Esophagus muscularis mucosa (tissue), 4 donors: ENCODE data around the gene ZC2HC1C. TPM values are rescaled to one million over a fixed set of nuclear protein-coding genes. Genes with fewer than 3 reads are reported as not detected.

Experiments used
- DNase-seq: peaks from one replicate; pipeline ENCODE4 v3.0.0-alpha.2; 2017; ENCODE audit errors: extremely low spot score
- H3K27ac ChIP-seq, 4 donors: fragments of 200-600 bp; sonication (generic); replicated peaks in 1 of 4; 1 replicate in 3 of 4; 2 replicates in 1 of 4; pipeline ENCODE4 v1.5.1; 2016 to 2019; ENCODE audit warnings: mild to moderate bottlenecking in 1 of 4
- H3K27me3 ChIP-seq, 4 donors: fragments of 200-600 bp; sonication (generic); one replicate each; pipeline versions ENCODE4 v1.5.1 to v1.6.0; 2016 to 2019
- H3K36me3 ChIP-seq, 4 donors: fragments of 200-600 bp; sonication (generic); one replicate each; pipeline ENCODE4 v1.5.1; 2016 to 2019
- H3K4me1 ChIP-seq, 4 donors: fragments of 200-600 bp; sonication (generic); one replicate each; pipeline ENCODE4 v1.5.1; 2016 to 2019
- H3K4me3 ChIP-seq, 4 donors: fragments of 200-600 bp; sonication (generic); 1 replicate in 2 of 4; 2 replicates in 2 of 4; pipeline ENCODE4 v1.5.1; 2016 to 2019; ENCODE audit warnings: mild to moderate bottlenecking in 4 of 4, moderate library complexity in 1 of 4
- H3K9me3 ChIP-seq, 4 donors: fragments of 200-600 bp; sonication (generic); 1 replicate in 3 of 4; 2 replicates in 1 of 4; pipeline ENCODE4 v1.5.1; 2016 to 2019
- CTCF ChIP-seq, 3 experiments: fragments of 200-600 bp in 2 of 3; fragments of 450-650 bp in 1 of 3; sonication (generic) in 2 of 3; IDR thresholded peaks; one replicate each; pipeline ENCODE4 v1.5.1; 2017 to 2019; ENCODE audit warnings: antibody characterized with exemption in 3 of 3, mild to moderate bottlenecking in 2 of 3, moderate library complexity in 1 of 3
- EP300 ChIP-seq: sonication (generic); formaldehyde crosslinking; IDR thresholded peaks from one replicate; pipeline ENCODE4 v1.6.1; 2017; ENCODE audit warnings: antibody characterized with exemption
- POLR2A ChIP-seq: fragments of 450-650 bp; IDR thresholded peaks from one replicate; pipeline ENCODE4 v1.6.1; 2017; ENCODE audit warnings: antibody characterized with exemption, moderate library complexity, mild to moderate bottlenecking, low read depth
- POLR2AphosphoS5 ChIP-seq, 2 donors: sonication (generic); formaldehyde crosslinking; IDR thresholded peaks; one replicate each; pipeline ENCODE4 v1.6.1; 2017; ENCODE audit warnings: antibody characterized with exemption in 2 of 2
- WGBS: methylation state at CpG from one replicate; pipeline ENCODE4 v1.1.5; 2018; 5-methylcytosine and 5-hydroxymethylcytosine counted together
- intact Hi-C: fragments of 100-400 bp; cut with DNase I; formaldehyde crosslinking; loops from one replicate; pipeline ENCODE4 v1.15.1; 2023
- total RNA-seq, 4 donors: library from RNA; depleted of rRNA; stranded (reverse); fragments of >200 nt; gene quantifications; one replicate each; pipeline versions ENCODE4 v1.1.0 to v1.2.1, GENCODE V29; 2016

ZC2HC1C gene
- total RNA-seq = 1 to 10 TPM; 4.3 to 7.1 (median 5.9) TPM

GRCh38 chr14:75069121-75069810 lies at the start of gene ZC2HC1C:
Gene ZC2HC1C, plus strand, starts transcription at chr14:75069641. Its CDS starts 933 bp downstream, at chr14:75070574.
- peak; percentile 83 to 96 for TF ChIP-seq POLR2AphosphoS5 (IDR thresholded peaks at IDR 0.05)
- peak; percentile 29 for TF ChIP-seq POLR2A
- no peak for TF ChIP-seq EP300
- TF ChIP-seq CTCF (IDR thresholded peaks at IDR 0.05) = peak in 1 of 3 experiments; percentile 14
- Histone ChIP-seq H3K36me3 (no peaks in the 10 kb centered on the region), H3K9me3 (no peaks in the 10 kb centered on the region), H3K27ac (peak within 1 kb of the TSS; percentile 86 to 94 (median 90)), H3K4me3 (peak within 1 kb of the TSS; percentile 58 to 63 (median 60)), H3K4me1 (peaks cover 24 to 59% (median 41%) of the 10 kb centered on the region in 4 donors), H3K27me3 (no peaks in the 10 kb centered on the region)
- under 1% methylated on average over 35 of the region's 58 CpGs for WGBS
- peak; percentile 98 for DNase-seq
- intact Hi-C loops = no loop called here

GRCh38 chr14:75022655-75023054 lies 46.8 kb upstream of the ZC2HC1C start:
- Histone ChIP-seq H3K27ac (no peak overlapping the region), H3K27me3 (no peaks in the 10 kb centered on the region), H3K36me3 (peaks cover 17 to 92% (median 79%) of the 10 kb centered on the region in 4 donors), H3K4me3 (no peak overlapping the region), H3K9me3 (no peaks in the 10 kb centered on the region), H3K4me1 (no peaks in the 10 kb centered on the region)
- peak in 2 of 3 experiments; percentile 5 to 37 for TF ChIP-seq CTCF (IDR thresholded peaks at IDR 0.05)
- no peak for TF ChIP-seq EP300
- DNase-seq = no peak
- intact Hi-C loops = no loop called here
- WGBS = 72% methylated on average over 8 of the region's 8 CpGs

GRCh38 chr14:75023108-75023507 lies 46.3 kb upstream of the ZC2HC1C start:
- TF ChIP-seq EP300 = no peak
- no peaks in the 10 kb centered on the region for H3K4me1 ChIP-seq
- 100% methylated on average over 1 of the region's 1 CpG for WGBS
- H3K27ac ChIP-seq = no peak overlapping the region
- peaks cover 13 to 90% (median 77%) of the 10 kb centered on the region in 4 donors for H3K36me3 ChIP-seq
- DNase-seq = no peak
- no peaks in the 10 kb centered on the region for H3K27me3 ChIP-seq
- no peak overlapping the region for H3K4me3 ChIP-seq
- intact Hi-C loops = no loop called here
- H3K9me3 ChIP-seq = no peaks in the 10 kb centered on the region

- TF ChIP-seq POLR2AphosphoS5 (IDR thresholded peaks at IDR 0.05) = no peak
- TF ChIP-seq CTCF (IDR thresholded peaks at IDR 0.05) = no peak
- TF ChIP-seq EP300 = no peak
- no peak for TF ChIP-seq POLR2A
- Histone ChIP-seq H3K27me3 (no peaks in the 10 kb centered on the region), H3K27ac (no peak overlapping the region), H3K4me3 (no peak overlapping the region), H3K36me3 (peaks cover 5 to 89% (median 79%) of the 10 kb centered on the region in 4 donors), H3K4me1 (no peaks in the 10 kb centered on the region), H3K9me3 (no peaks in the 10 kb centered on the region)
- DNase-seq = no peak
- intact Hi-C loops = no loop called here
- 64% methylated on average over 4 of the region's 4 CpGs for WGBS
Measured at GRCh38 chr14:75025082-75025481, 44.4 kb upstream of the ZC2HC1C start.

GRCh38 chr14:75025876-75026275 lies 43.6 kb upstream of the ZC2HC1C start:
- WGBS = 98% methylated on average over 2 of the region's 2 CpGs
- peaks cover 5 to 89% (median 79%) of the 10 kb centered on the region in 4 donors for H3K36me3 ChIP-seq
- intact Hi-C loops = no loop called here

More at GRCh38 chr14:75025876-75026275, 43.6 kb upstream of the ZC2HC1C start:
- no peaks in the 10 kb centered on the region for H3K4me1 ChIP-seq
- H3K9me3 ChIP-seq = no peaks in the 10 kb centered on the region
- TF ChIP-seq CTCF (IDR thresholded peaks at IDR 0.05) = no peak
- no peak for TF ChIP-seq POLR2AphosphoS5 (IDR thresholded peaks at IDR 0.05)
- no peak for TF ChIP-seq POLR2A
- no peak for TF ChIP-seq EP300
- no peak overlapping the region for H3K4me3 ChIP-seq
- no peak for DNase-seq
- H3K27me3 ChIP-seq = no peaks in the 10 kb centered on the region
- H3K27ac ChIP-seq = no peak overlapping the region
